ENCODE results near the gene VAMP8.

Gene VAMP8

GRCh38 chr2:85534881-85535280 lies 42.5 kb upstream of the VAMP8 start:
- POLR2A ChIA-PET = interaction anchor here (1.2 to 3.0 kb wide), 5 partner anchors 11 to 114 kb away, joined by 3 to 13 read pairs (median 4); partner anchors contain the start of gene RNF181
- CTCF ChIA-PET = no interaction called here
- TF ChIP-seq LEF1 (IDR thresholded peaks at IDR 0.05; ENCODE audit: borderline replicate concordance) (no peak), SP1 (IDR thresholded peaks at IDR 0.05) (no peak), CTBP1 (IDR thresholded peaks at IDR 0.05; ENCODE audit: borderline replicate concordance) (no peak), ZNF384 (IDR thresholded peaks at IDR 0.05) (no peak), NFRKB (IDR thresholded peaks at IDR 0.05) (no peak), TARDBP (IDR thresholded peaks at IDR 0.05) (no peak), FOXM1 (IDR thresholded peaks at IDR 0.05; ENCODE audit: borderline replicate concordance) (no peak), HDGF (IDR thresholded peaks at IDR 0.05; ENCODE audit: borderline replicate concordance) (no peak), BHLHE40 (IDR thresholded peaks at IDR 0.05; ENCODE audit: borderline replicate concordance) (no peak), SUZ12 (IDR thresholded peaks at IDR 0.05) (no peak), ELF4 (IDR thresholded peaks at IDR 0.05) (no peak), FOXA1 (IDR thresholded peaks at IDR 0.05) (no peak)
- no peak for DNase-seq (ENCODE audit: extremely low spot score)

- CTCF ChIA-PET = interaction anchor here (0.6 kb wide), 1 partner anchor 115 kb away, joined by 5 read pairs; no protein-coding TSS in a partner anchor
- POLR2A ChIA-PET = interaction anchor here (1.5 to 5.4 kb wide), 7 partner anchors 8 to 117 kb away, joined by 5 to 105 read pairs (median 35); partner anchors contain the start of genes C2orf68 and SH2D6
- TF ChIP-seq L3MBTL2 (conservative IDR thresholded peaks at IDR 0.05) (no peak), ZNF384 (IDR thresholded peaks at IDR 0.05) (no peak), SUZ12 (IDR thresholded peaks at IDR 0.05) (no peak), ARNT (IDR thresholded peaks at IDR 0.05) (no peak), PKNOX1 (IDR thresholded peaks at IDR 0.05) (no peak), BHLHE40 (IDR thresholded peaks at IDR 0.05; ENCODE audit: borderline replicate concordance) (no peak), HDGF (IDR thresholded peaks at IDR 0.05; ENCODE audit: borderline replicate concordance) (no peak), LEF1 (IDR thresholded peaks at IDR 0.05; ENCODE audit: borderline replicate concordance) (no peak), TARDBP (IDR thresholded peaks at IDR 0.05) (no peak)
Measured at GRCh38 chr2:85536479-85536878, 40.9 kb upstream of the VAMP8 start.

GRCh38 chr2:85537600-85538506 lies 39.5 kb upstream of the VAMP8 start:
- TF ChIP-seq CTBP1 (IDR thresholded peaks at IDR 0.05; ENCODE audit: borderline replicate concordance) = no peak
- TF ChIP-seq TARDBP (IDR thresholded peaks at IDR 0.05) = no peak
- TF ChIP-seq HDGF (IDR thresholded peaks at IDR 0.05; ENCODE audit: borderline replicate concordance) = no peak
- TF ChIP-seq FOXM1 (IDR thresholded peaks at IDR 0.05; ENCODE audit: borderline replicate concordance) = no peak
- TF ChIP-seq BHLHE40 (IDR thresholded peaks at IDR 0.05; ENCODE audit: borderline replicate concordance) = no peak
- no peak for TF ChIP-seq LEF1 (IDR thresholded peaks at IDR 0.05; ENCODE audit: borderline replicate concordance)
- no peak for TF ChIP-seq ZNF384 (IDR thresholded peaks at IDR 0.05)
- no peak for TF ChIP-seq FOXK2 (IDR thresholded peaks at IDR 0.05)
- TF ChIP-seq NFRKB (IDR thresholded peaks at IDR 0.05) = no peak
- no peak for TF ChIP-seq FOXA1 (IDR thresholded peaks at IDR 0.05)
- no peak for TF ChIP-seq SP1 (IDR thresholded peaks at IDR 0.05)
- TF ChIP-seq PKNOX1 (IDR thresholded peaks at IDR 0.05) = no peak
- TF ChIP-seq ELF4 (IDR thresholded peaks at IDR 0.05) = no peak
- no peak for TF ChIP-seq L3MBTL2 (conservative IDR thresholded peaks at IDR 0.05)
- no peak for TF ChIP-seq SUZ12 (IDR thresholded peaks at IDR 0.05)
- no peak for TF ChIP-seq ARNT (IDR thresholded peaks at IDR 0.05)
- CTCF ChIA-PET = interaction anchor here (0.9 to 1.2 kb wide), 2 partner anchors 14 to 100 kb away, joined by 4 to 5 read pairs; no protein-coding TSS in a partner anchor

More at GRCh38 chr2:85536479-85536878, 40.9 kb upstream of the VAMP8 start:
- no peak for DNase-seq (ENCODE audit: extremely low spot score)

GRCh38 chr2:85538507-85539360 lies 38.7 kb upstream of the VAMP8 start, which contains the start of gene MAT2A:
Gene MAT2A, plus strand, starts transcription at chr2:85539168. Its CDS starts 120 bp downstream, at chr2:85539288.
- POLR2A ChIA-PET = interaction anchor here (0.6 to 5.4 kb wide), 46 partner anchors 9 to 568 kb away, joined by 3 to 105 read pairs (median 4); partner anchors contain the start of genes C2orf68, GGCX, KCMF1 and RETSAT
- DNase-seq (ENCODE audit: extremely low spot score) = peak; percentile 91
- TF ChIP-seq SUZ12 (IDR thresholded peaks at IDR 0.05) = no peak
- TF ChIP-seq FOXM1 (IDR thresholded peaks at IDR 0.05; ENCODE audit: borderline replicate concordance) = peak; percentile 47; the same call in 1 of the 2 replicates
- TF ChIP-seq ARNT (IDR thresholded peaks at IDR 0.05) = no peak
- TF ChIP-seq FOXA1 (IDR thresholded peaks at IDR 0.05) = no peak
- TF ChIP-seq ELF4 (IDR thresholded peaks at IDR 0.05) = peak; percentile 85
- peak; percentile 89 for TF ChIP-seq NFRKB (IDR thresholded peaks at IDR 0.05)
- no peak for TF ChIP-seq CTBP1 (IDR thresholded peaks at IDR 0.05; ENCODE audit: borderline replicate concordance)
- no peak for TF ChIP-seq ZNF384 (IDR thresholded peaks at IDR 0.05)
- no peak; the same call in 1 of the 2 replicates for TF ChIP-seq TARDBP (IDR thresholded peaks at IDR 0.05)
- no peak for TF ChIP-seq PKNOX1 (IDR thresholded peaks at IDR 0.05)
- no peak for TF ChIP-seq HDGF (IDR thresholded peaks at IDR 0.05; ENCODE audit: borderline replicate concordance)
- no peak for TF ChIP-seq FOXK2 (IDR thresholded peaks at IDR 0.05)
- TF ChIP-seq BHLHE40 (IDR thresholded peaks at IDR 0.05; ENCODE audit: borderline replicate concordance) = peak; percentile 80
- peak; percentile 80 for TF ChIP-seq L3MBTL2 (conservative IDR thresholded peaks at IDR 0.05)
- TF ChIP-seq LEF1 (IDR thresholded peaks at IDR 0.05; ENCODE audit: borderline replicate concordance) = peak; percentile 68; the same call in 1 of the 2 replicates
- TF ChIP-seq SP1 (IDR thresholded peaks at IDR 0.05) = no peak
- CTCF ChIA-PET = interaction anchor here (0.6 to 1.4 kb wide), 6 partner anchors 13 to 118 kb away, joined by 4 to 5 read pairs (median 4); no protein-coding TSS in a partner anchor

More at GRCh38 chr2:85537600-85538506, 39.5 kb upstream of the VAMP8 start:
- POLR2A ChIA-PET = interaction anchor here (0.8 to 5.4 kb wide), 29 partner anchors 9 to 567 kb away, joined by 3 to 105 read pairs (median 5); partner anchors contain the start of genes GGCX, KCMF1, RNF181 and SH2D6
- peak; percentile 42 for DNase-seq (ENCODE audit: extremely low spot score)
